ENCODE data around the gene PBOV1.

PBOV1 gene

DNA sequence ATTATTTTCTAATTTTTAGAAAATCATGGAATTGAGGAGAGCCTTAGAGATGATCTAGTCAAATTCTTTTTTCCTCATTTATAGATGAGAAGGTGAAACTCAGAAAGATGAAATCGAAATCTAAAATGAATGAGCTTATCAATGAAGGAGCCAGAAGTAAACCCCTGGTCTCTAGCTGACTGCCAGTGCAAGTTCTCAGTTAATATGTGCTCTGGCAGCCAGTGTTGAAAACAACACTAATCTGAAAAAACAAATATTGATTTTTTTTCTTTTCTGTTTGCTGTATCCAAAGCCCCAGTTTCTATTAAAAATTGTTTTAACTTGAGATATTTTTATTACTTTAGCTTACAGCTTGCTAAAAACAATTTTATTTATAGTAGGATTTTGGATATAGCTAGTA, 21.5 kb upstream of the PBOV1 start:
- Histone ChIP-seq H3K79me2 (ENCODE audit: control insufficient read depth, insufficient read depth, low read length, unreplicated experiment) (no peaks in the 10 kb centered on the region), H2AFZ (ENCODE audit: low read length, unreplicated experiment) (no peak overlapping the region), H3K27ac (ENCODE audit: low read depth, low read length) (no peak overlapping the region), H3K27me3 (ENCODE audit: insufficient read depth, low read length) (no peaks in the 10 kb centered on the region), H3K36me3 (ENCODE audit: insufficient read depth, low read length) (no peaks in the 10 kb centered on the region), H3K4me1 (ENCODE audit: control insufficient read depth, insufficient read depth, low read length, unreplicated experiment) (peaks cover 15% of the 10 kb centered on the region), H3K4me3 (ENCODE audit: low read depth, low read length) (no peak overlapping the region)

DNA sequence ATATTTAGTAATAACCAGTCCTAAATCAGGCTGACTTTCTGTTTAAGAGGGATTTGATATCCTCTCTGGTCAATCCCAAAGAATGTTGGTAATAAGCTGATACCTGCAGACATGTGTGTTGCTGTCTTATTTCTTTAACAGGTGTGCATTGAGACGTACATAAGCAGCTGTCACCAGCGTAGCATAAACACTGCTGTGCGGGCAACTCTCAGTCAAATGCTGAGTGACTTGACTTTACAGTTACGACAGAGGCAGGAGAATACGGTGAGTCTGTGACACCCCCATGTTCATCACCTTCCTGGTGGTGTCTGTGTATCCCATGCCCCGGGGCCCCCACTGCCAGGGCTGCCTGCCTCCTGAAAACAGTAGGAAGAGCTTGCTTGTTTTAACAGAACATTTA, 20.1 kb upstream of the PBOV1 start:
- Histone ChIP-seq H2AFZ (ENCODE audit: low read length, unreplicated experiment) (no peak overlapping the region), H3K27ac (ENCODE audit: low read depth, low read length) (no peak overlapping the region), H3K27me3 (ENCODE audit: insufficient read depth, low read length) (no peaks in the 10 kb centered on the region)

DNA sequence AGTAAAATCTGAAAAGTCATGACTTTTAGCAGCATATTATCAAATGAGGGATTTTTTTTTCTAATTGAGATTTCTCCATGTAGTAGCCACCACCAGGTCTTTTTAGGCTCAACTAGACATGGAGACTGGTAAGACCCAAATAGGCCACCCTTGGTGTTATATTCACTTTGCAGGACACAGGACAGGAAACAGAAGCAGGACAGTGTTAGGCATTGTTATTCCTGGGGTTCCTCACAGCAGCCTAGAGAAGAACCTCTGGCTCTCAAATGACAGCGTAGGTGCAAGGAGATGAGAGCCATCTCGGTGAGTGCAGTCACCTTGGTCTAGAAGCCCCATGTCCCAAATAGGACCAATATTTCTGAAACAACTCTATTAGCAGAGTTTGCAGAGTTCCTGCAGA, 19.2 kb upstream of the PBOV1 start:
- Histone ChIP-seq H2AFZ (ENCODE audit: low read length, unreplicated experiment) (no peak overlapping the region), H3K27ac (ENCODE audit: low read depth, low read length) (no peak overlapping the region), H3K4me3 (ENCODE audit: low read depth, low read length) (no peak overlapping the region), H3K36me3 (ENCODE audit: insufficient read depth, low read length) (no peaks in the 10 kb centered on the region), H3K79me2 (ENCODE audit: control insufficient read depth, insufficient read depth, low read length, unreplicated experiment) (no peaks in the 10 kb centered on the region), H3K4me1 (ENCODE audit: control insufficient read depth, insufficient read depth, low read length, unreplicated experiment) (peaks cover 9% of the 10 kb centered on the region), H3K27me3 (ENCODE audit: insufficient read depth, low read length) (no peaks in the 10 kb centered on the region)

More for the DNA sequence above, 20.1 kb upstream of the PBOV1 start:
- Histone ChIP-seq H3K36me3 (ENCODE audit: insufficient read depth, low read length) (no peaks in the 10 kb centered on the region), H3K79me2 (ENCODE audit: control insufficient read depth, insufficient read depth, low read length, unreplicated experiment) (no peaks in the 10 kb centered on the region), H3K4me1 (ENCODE audit: control insufficient read depth, insufficient read depth, low read length, unreplicated experiment) (peaks cover 13% of the 10 kb centered on the region), H3K4me3 (ENCODE audit: low read depth, low read length) (no peak overlapping the region)

DNA sequence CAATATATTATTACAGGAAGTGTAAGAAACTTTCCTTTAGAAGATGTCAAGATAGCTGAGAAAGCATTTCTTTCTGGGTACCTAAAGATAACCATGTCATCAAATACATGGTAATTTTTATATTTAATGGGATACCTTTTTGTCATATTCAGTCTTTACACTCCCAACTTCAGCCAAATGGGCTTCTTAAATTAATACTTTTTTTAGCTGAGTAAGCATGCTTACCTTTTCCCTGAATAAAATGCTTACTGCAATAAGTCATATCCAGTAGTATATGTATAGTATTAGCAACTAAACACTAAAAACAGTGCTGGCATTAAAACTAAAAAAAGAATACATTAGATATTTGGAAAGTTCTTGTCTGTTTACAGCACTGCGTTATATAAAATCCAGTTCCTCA, 17.4 kb upstream of the PBOV1 start:
- Histone ChIP-seq H2AFZ (ENCODE audit: low read length, unreplicated experiment) (no peak overlapping the region), H3K27ac (ENCODE audit: low read depth, low read length) (no peak overlapping the region), H3K4me3 (ENCODE audit: low read depth, low read length) (no peak overlapping the region), H3K79me2 (ENCODE audit: control insufficient read depth, insufficient read depth, low read length, unreplicated experiment) (no peaks in the 10 kb centered on the region), H3K4me1 (ENCODE audit: control insufficient read depth, insufficient read depth, low read length, unreplicated experiment) (peaks cover 9% of the 10 kb centered on the region), H3K36me3 (ENCODE audit: insufficient read depth, low read length) (no peaks in the 10 kb centered on the region), H3K27me3 (ENCODE audit: insufficient read depth, low read length) (0 out of 2 replicates have a peak, but pooled peaks cover 4% of the 10 kb centered on the region)

DNA sequence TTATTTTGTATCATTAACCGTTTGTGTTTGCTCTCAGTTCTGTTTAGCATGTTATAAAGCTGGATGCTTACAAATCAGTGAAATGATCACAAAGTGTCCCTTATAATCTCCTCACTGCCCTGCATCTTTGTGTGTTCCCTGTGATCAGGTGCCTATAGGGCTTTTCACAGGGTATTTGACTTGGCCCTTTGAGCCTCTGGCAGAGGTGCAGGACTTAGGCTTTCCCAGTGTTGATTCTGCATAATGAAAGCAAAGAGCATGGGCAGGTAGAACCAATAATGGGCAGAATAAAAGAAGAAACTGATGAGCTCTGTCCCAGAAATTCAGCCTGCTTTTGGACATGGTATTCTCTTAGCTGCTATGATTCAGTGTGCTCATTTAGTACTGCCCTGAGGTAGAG, 16.9 kb upstream of the PBOV1 start:
- Histone ChIP-seq H3K27me3 (ENCODE audit: insufficient read depth, low read length) (0 out of 2 replicates have a peak, but pooled peaks cover 4% of the 10 kb centered on the region), H3K4me3 (ENCODE audit: low read depth, low read length) (no peak overlapping the region), H3K36me3 (ENCODE audit: insufficient read depth, low read length) (no peaks in the 10 kb centered on the region), H2AFZ (ENCODE audit: low read length, unreplicated experiment) (no peak overlapping the region), H3K4me1 (ENCODE audit: control insufficient read depth, insufficient read depth, low read length, unreplicated experiment) (peaks cover 4% of the 10 kb centered on the region), H3K79me2 (ENCODE audit: control insufficient read depth, insufficient read depth, low read length, unreplicated experiment) (no peaks in the 10 kb centered on the region), H3K27ac (ENCODE audit: low read depth, low read length) (no peak overlapping the region)

DNA sequence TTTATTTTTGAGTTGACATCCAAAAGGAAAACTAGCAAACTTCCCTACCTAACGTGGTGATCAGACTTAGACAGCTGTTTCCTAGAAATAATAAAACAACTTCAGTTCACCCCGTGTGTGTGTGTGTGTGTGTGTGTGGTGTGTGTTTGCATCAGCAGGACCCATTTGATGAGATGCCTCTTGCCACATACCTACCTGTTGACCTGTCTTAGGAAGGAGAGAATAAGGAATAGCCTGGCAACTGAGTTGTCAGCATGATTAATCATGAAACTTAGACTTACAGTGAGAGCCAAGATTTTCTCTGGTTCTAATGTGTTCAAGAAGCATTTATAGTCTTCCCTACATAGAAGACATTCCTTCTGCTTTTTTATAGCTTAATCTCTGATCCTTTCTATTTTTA, 16.1 kb upstream of the PBOV1 start:
- Histone ChIP-seq H3K4me3 (ENCODE audit: low read depth, low read length) (no peak overlapping the region), H3K79me2 (ENCODE audit: control insufficient read depth, insufficient read depth, low read length, unreplicated experiment) (no peaks in the 10 kb centered on the region), H3K4me1 (ENCODE audit: control insufficient read depth, insufficient read depth, low read length, unreplicated experiment) (peaks cover 4% of the 10 kb centered on the region), H3K36me3 (ENCODE audit: insufficient read depth, low read length) (no peaks in the 10 kb centered on the region), H3K27ac (ENCODE audit: low read depth, low read length) (no peak overlapping the region), H2AFZ (ENCODE audit: low read length, unreplicated experiment) (no peak overlapping the region), H3K27me3 (ENCODE audit: insufficient read depth, low read length) (0 out of 2 replicates have a peak, but pooled peaks cover 4% of the 10 kb centered on the region)

DNA sequence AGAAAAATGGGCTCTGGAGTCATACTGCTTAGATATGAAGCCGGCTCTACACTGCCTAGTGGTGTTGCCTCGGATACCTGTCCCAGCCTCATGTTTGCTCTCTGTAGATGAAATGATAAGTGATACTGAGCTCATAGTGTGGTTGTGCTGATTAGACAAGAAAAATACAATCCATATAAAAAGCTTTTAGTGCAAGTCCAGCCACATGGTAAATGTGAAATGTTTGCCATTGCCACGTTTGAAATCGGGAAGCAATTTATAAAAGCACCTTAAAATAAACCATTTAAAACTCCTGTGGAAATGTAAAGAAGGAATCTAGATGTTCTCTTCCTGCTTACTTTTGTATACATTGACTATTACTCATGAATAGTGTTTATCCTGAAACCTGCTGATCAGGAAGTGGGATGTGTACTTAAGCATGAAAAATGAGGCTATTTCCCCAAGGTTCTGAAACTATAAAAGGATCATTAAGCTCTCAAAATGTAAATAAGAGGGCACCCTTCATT, 13.1 kb upstream of the PBOV1 start:
- H3K79me2 ChIP-seq (ENCODE audit: control insufficient read depth, insufficient read depth, low read length, unreplicated experiment), result no peaks in the 10 kb centered on the region
- 0 out of 2 replicates have a peak, but pooled peaks cover 4% of the 10 kb centered on the region for H3K27me3 ChIP-seq (ENCODE audit: insufficient read depth, low read length)
- H2AFZ ChIP-seq (ENCODE audit: low read length, unreplicated experiment), result no peak overlapping the region
- no peak overlapping the region for H3K27ac ChIP-seq (ENCODE audit: low read depth, low read length)
- no peaks in the 10 kb centered on the region for H3K36me3 ChIP-seq (ENCODE audit: insufficient read depth, low read length)
- peaks cover 4% of the 10 kb centered on the region for H3K4me1 ChIP-seq (ENCODE audit: control insufficient read depth, insufficient read depth, low read length, unreplicated experiment)
- no peak overlapping the region for H3K4me3 ChIP-seq (ENCODE audit: low read depth, low read length)

DNA sequence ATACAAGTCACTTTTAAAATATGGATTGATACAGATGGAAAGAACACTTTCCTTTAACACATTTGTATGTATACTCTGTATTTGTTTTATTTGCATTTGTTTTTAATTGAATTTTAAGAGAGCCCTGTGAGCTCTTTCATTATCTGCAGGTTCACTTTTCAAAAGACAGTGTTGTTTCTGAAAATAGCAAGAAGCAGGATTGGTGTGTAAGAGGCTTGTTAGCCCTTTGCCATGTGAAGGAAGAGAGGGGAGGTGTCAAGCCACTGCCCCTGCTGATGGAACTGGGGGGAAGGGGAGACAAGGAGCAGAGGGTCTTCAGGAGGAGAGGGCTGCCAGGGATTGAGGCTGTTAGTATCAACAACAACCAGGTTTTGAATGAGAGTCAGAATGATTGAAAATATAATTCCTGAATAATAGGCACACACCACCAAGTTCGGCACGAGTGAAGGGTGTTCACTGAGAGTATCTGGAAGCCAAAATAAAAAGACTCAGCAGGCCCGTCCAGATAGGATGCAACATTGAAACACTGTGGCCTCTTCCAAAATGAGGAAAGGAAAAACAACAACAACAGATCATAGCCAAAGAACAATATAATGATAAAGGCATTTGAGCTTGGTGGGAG, 12.6 kb upstream of the PBOV1 start:
- Histone ChIP-seq H3K27me3 (ENCODE audit: insufficient read depth, low read length) (peaks cover 7% of the 10 kb centered on the region; the same call in 1 of the 2 replicates), H3K27ac (ENCODE audit: low read depth, low read length) (no peak overlapping the region), H3K4me3 (ENCODE audit: low read depth, low read length) (no peak overlapping the region), H3K36me3 (ENCODE audit: insufficient read depth, low read length) (no peaks in the 10 kb centered on the region), H3K4me1 (ENCODE audit: control insufficient read depth, insufficient read depth, low read length, unreplicated experiment) (peaks cover 4% of the 10 kb centered on the region), H2AFZ (ENCODE audit: low read length, unreplicated experiment) (no peak overlapping the region), H3K79me2 (ENCODE audit: control insufficient read depth, insufficient read depth, low read length, unreplicated experiment) (no peaks in the 10 kb centered on the region)

DNA sequence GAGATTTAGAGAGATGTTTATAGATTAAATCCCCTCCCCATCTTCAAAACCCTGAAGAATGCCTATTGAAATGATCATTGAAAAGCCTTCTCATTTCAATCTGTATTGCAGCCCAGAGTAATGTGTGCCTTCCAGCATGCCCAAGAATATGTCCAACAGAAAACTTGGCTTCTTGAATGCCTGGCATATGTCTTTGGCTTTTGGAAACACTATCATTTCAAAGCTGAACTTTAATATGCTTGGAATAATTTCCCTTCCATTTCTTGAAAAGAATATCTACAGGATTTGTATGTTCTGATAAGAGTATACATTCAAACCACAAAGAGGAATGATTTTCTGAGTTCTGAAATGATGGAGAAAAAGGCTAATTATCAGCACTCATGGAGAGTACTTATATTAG, 11.9 kb upstream of the PBOV1 start:
- H3K4me3 ChIP-seq (ENCODE audit: low read depth, low read length), result no peak overlapping the region
- H3K4me1 ChIP-seq (ENCODE audit: control insufficient read depth, insufficient read depth, low read length, unreplicated experiment), result peaks cover 4% of the 10 kb centered on the region
- H2AFZ ChIP-seq (ENCODE audit: low read length, unreplicated experiment), result no peak overlapping the region
- no peaks in the 10 kb centered on the region for H3K36me3 ChIP-seq (ENCODE audit: insufficient read depth, low read length)
- peaks cover 10% of the 10 kb centered on the region; the same call in 1 of the 2 replicates for H3K27me3 ChIP-seq (ENCODE audit: insufficient read depth, low read length)
- H3K79me2 ChIP-seq (ENCODE audit: control insufficient read depth, insufficient read depth, low read length, unreplicated experiment), result no peaks in the 10 kb centered on the region
- no peak overlapping the region for H3K27ac ChIP-seq (ENCODE audit: low read depth, low read length)

DNA sequence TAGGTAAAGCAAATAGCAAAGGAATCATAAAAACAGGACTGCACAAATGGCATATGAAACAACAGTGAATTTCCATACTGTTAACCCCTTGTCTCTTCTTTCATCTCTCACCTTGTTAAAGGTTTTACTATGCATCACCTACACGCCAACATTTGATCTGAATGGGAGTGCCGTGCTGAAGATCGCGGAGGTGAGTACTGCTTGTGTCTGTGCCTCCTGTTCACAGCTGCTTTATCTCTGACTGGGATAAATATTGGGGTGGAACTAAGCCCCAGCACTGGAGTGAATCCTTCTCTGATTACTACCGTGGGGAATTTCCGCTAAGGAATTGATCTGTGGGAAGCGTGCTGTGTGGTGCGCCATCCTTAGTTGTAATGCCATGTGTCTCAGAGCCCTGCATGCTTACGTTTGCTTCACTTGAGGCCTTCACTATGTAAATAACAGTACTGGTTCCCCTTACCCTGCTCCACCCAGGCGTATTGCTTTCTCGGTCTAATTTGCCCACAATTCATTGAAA, 11.4 kb upstream of the PBOV1 start:
- H3K4me3 ChIP-seq (ENCODE audit: low read depth, low read length), result no peak overlapping the region
- H3K79me2 ChIP-seq (ENCODE audit: control insufficient read depth, insufficient read depth, low read length, unreplicated experiment), result no peaks in the 10 kb centered on the region
- H2AFZ ChIP-seq (ENCODE audit: low read length, unreplicated experiment), result no peak overlapping the region
- H3K4me1 ChIP-seq (ENCODE audit: control insufficient read depth, insufficient read depth, low read length, unreplicated experiment), result peaks cover 4% of the 10 kb centered on the region
- peaks cover 10% of the 10 kb centered on the region; the same call in 1 of the 2 replicates for H3K27me3 ChIP-seq (ENCODE audit: insufficient read depth, low read length)
- no peaks in the 10 kb centered on the region for H3K36me3 ChIP-seq (ENCODE audit: insufficient read depth, low read length)
- H3K27ac ChIP-seq (ENCODE audit: low read depth, low read length), result no peak overlapping the region

DNA sequence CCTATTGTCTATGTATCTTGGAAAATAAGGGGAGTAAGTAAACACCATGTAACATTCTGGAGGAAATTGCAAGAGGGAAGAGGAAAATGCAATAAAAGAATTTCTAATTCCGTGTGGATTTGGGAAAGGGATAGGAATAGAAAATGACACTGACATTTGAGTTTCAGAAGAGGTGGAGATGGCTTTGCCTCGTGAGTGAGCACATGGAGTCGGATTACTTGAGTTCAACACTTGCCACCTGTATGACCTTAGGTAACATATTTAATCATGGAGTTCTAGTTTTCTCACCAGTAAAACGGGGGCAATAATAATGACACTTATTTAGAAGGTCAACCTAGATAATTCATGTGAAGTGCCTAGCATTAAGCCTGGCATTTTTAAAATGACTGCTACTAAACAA, 10.8 kb upstream of the PBOV1 start:
- Histone ChIP-seq H3K4me3 (ENCODE audit: low read depth, low read length) (no peak overlapping the region), H2AFZ (ENCODE audit: low read length, unreplicated experiment) (no peak overlapping the region), H3K27me3 (ENCODE audit: insufficient read depth, low read length) (peaks cover 10% of the 10 kb centered on the region; the same call in 1 of the 2 replicates), H3K36me3 (ENCODE audit: insufficient read depth, low read length) (no peaks in the 10 kb centered on the region), H3K4me1 (ENCODE audit: control insufficient read depth, insufficient read depth, low read length, unreplicated experiment) (peaks cover 4% of the 10 kb centered on the region), H3K27ac (ENCODE audit: low read depth, low read length) (no peak overlapping the region), H3K79me2 (ENCODE audit: control insufficient read depth, insufficient read depth, low read length, unreplicated experiment) (no peaks in the 10 kb centered on the region)

Data from ACC112 (cell line).